Esophagus mucosa (tissue), 1 donor: ENCODE data around the gene EIF4G1. TPM values are rescaled to one million over a fixed set of nuclear protein-coding genes. Genes with fewer than 3 reads are reported as not detected.

Source experiments
- total RNA-seq: library from RNA; stranded (reverse); gene quantifications from one replicate; pipeline ENCODE4 v1.2.4, GENCODE V29; 2023
- donor health status: DM: yes; HTN: yes; CAD: no.

The EIF4G1 gene
- total RNA-seq, 1 donor from 2014 or later = 339 TPM

Other genes with a start within 250 kb of the EIF4G1 start
- gene HTR3E, start 217.5 kb upstream of the EIF4G1 start, total RNA-seq = not detected
- gene EIF2B5, start 179.2 kb upstream of the EIF4G1 start, total RNA-seq = 21.8 TPM
- gene DVL3, start 159.2 kb upstream of the EIF4G1 start, total RNA-seq = 29.2 TPM
- 235 TPM for gene AP2M1, start 139.8 kb upstream of the EIF4G1 start, total RNA-seq
- gene ABCF3, start 128.4 kb upstream of the EIF4G1 start, total RNA-seq = 45.3 TPM
- not detected for gene VWA5B2, start 85.0 kb upstream of the EIF4G1 start, total RNA-seq
- 28.9 TPM for gene ALG3, start 65.6 kb upstream of the EIF4G1 start, total RNA-seq
- gene EEF1AKMT4, start 64.9 kb upstream of the EIF4G1 start, total RNA-seq = 7.1 TPM
- gene CAMK2N2, start 53.1 kb upstream of the EIF4G1 start, total RNA-seq = 0.24 TPM
- gene ECE2, start 38.6 kb upstream of the EIF4G1 start, total RNA-seq = not detected
- 126 TPM for gene PSMD2, start 15.4 kb upstream of the EIF4G1 start, total RNA-seq
- gene FAM131A, start 23.0 kb downstream of the EIF4G1 start, total RNA-seq = 7.3 TPM
- gene CLCN2, start 47.0 kb downstream of the EIF4G1 start, total RNA-seq = 3.4 TPM
- gene POLR2H, start 47.1 kb downstream of the EIF4G1 start, total RNA-seq = 46.0 TPM
- gene THPO, start 63.6 kb downstream of the EIF4G1 start, total RNA-seq = not detected
- gene CHRD, start 65.4 kb downstream of the EIF4G1 start, total RNA-seq = 0.84 TPM
- 44.7 TPM for gene EPHB3, start 247.2 kb downstream of the EIF4G1 start, total RNA-seq